Measurements from ENCODE around the gene CC2D2A.

DNA sequence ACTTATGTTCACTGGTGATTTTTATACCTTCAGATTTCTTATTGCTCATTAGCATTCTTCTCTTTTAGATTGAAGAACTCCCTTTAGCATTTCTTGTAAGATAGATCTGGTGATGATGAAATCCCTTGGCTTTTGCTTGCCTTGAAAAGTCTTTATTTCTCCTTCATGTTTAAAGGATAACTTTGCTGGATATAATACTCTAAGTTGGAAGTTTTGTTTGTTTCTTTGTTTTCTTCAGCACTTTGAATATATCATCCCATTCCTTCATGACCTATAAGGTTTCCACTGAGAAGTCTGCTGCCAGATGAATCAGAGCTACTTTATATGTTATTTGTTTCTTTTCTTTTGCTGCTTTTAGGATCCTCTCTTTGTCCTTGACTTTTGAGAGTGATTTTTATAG, 18.5 kb downstream of the CC2D2A start:
- TF ChIP-seq EZH2phosphoT487 (IDR thresholded peaks at IDR 0.05; ENCODE audit: borderline replicate concordance, low read depth, low read length) = no peak
- TF ChIP-seq, protein P1, sequence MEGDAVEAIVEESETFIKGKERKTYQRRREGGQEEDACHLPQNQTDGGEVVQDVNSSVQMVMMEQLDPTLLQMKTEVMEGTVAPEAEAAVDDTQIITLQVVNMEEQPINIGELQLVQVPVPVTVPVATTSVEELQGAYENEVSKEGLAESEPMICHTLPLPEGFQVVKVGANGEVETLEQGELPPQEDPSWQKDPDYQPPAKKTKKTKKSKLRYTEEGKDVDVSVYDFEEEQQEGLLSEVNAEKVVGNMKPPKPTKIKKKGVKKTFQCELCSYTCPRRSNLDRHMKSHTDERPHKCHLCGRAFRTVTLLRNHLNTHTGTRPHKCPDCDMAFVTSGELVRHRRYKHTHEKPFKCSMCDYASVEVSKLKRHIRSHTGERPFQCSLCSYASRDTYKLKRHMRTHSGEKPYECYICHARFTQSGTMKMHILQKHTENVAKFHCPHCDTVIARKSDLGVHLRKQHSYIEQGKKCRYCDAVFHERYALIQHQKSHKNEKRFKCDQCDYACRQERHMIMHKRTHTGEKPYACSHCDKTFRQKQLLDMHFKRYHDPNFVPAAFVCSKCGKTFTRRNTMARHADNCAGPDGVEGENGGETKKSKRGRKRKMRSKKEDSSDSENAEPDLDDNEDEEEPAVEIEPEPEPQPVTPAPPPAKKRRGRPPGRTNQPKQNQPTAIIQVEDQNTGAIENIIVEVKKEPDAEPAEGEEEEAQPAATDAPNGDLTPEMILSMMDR (conservative IDR thresholded peaks at IDR 0.05; ENCODE audit: low read length) = no peak
